ENCODE measurements around the gene MEGF6. TPM values are rescaled to one million over a fixed set of nuclear protein-coding genes. Genes with fewer than 3 reads are reported as not detected.

The MEGF6 gene
- total and polyA plus RNA-seq, 2 donors (not counting 1 experiment from before 2014, with no cell fraction given) = 43.2 to 77.3 TPM

GRCh38 chr1:3492545-3493246 is 118.6 kb downstream of the MEGF6 start:
- Mint-ChIP-seq H3K27ac (no peak overlapping the region), H3K27me3 (no peaks in the 10 kb centered on the region), H3K4me1 (peaks cover 6% of the 10 kb centered on the region), H3K9me3 (ENCODE audit: insufficient read depth) (peaks cover 14% of the 10 kb centered on the region), H3K4me3 (no peak overlapping the region)
- Histone ChIP-seq H3K4me3 (ENCODE audit: control extremely low read depth in 1 of 5, extremely low read depth in 1 of 5, insufficient read depth in 1 of 5, low read depth in 2 of 5, low read length in 4 of 5) (no peak overlapping the region), H4K20me1 (ENCODE audit: control insufficient read depth, insufficient read depth, low read length, poor library complexity, severe bottlenecking) (peaks cover 9% of the 10 kb centered on the region), H3K4me2 (replicated peaks; ENCODE audit: low read depth, low read length, poor library complexity, severe bottlenecking) (no peak overlapping the region), H3K36me3 (replicated peaks in 1 of 2; ENCODE audit: control extremely low read depth in 1 of 2, control insufficient read depth in 1 of 2, extremely low read depth in 1 of 2, insufficient read depth in 2 of 2, low read length in 1 of 2) (no peaks in the 10 kb centered on the region), H2AFZ (ENCODE audit: insufficient read depth, low read depth, low read length, poor library complexity, severe bottlenecking) (no peak overlapping the region), H3K9ac (ENCODE audit: low read length) (no peak overlapping the region), H3K27ac (ENCODE audit: low read length in 2 of 2) (no peak overlapping the region), H3K79me2 (ENCODE audit: control insufficient read depth, insufficient read depth, low read length) (no peaks in the 10 kb centered on the region), H3K27me3 (replicated peaks in 1 of 4; ENCODE audit: control extremely low read depth in 1 of 4, control insufficient read depth in 3 of 4, insufficient read depth in 4 of 4, low read length in 3 of 4) (no peaks in the 10 kb centered on the region), H3K9me3 (ENCODE audit: control extremely low read depth in 1 of 3, control insufficient read depth in 2 of 3, insufficient read depth in 1 of 3, low read length in 2 of 3) (peaks cover 0 to 14% (median 5%) of the 10 kb centered on the region in 3 donors), H3K4me1 (ENCODE audit: control insufficient read depth in 2 of 2, insufficient read depth in 2 of 2, low read length in 2 of 2) (peaks cover 0 to 7% of the 10 kb centered on the region in 2 donors)
- ChIA-PET POLR2A (no interaction called here), CTCF (interaction anchor here (1.3 to 1.5 kb wide), 3 partner anchors 126 to 232 kb away, joined by 5 to 10 read pairs (median 8); no protein-coding TSS in a partner anchor)
- DNase-seq (no peak), ATAC-seq (ENCODE audit: low read depth) (no peak)
- TF ChIP-seq EZH2 (IDR thresholded peaks at IDR 0.05; ENCODE audit: borderline replicate concordance, insufficient read depth, low read depth, low read length, poor library complexity, severe bottlenecking) (no peak), CTCF (IDR thresholded peaks at IDR 0.05) (no peak)
- intact Hi-C loops (cut with micrococcal nuclease) = no loop called here
- 94% methylated on average over 17 of the region's 17 CpGs for WGBS (ENCODE audit: insufficient coverage)
